Epithelial cell of esophagus (primary cell): ENCODE results near the gene RFWD3.

Source experiments
- DNase-seq: peaks from one replicate; pipeline ENCODE4 v3.0.0; 2010; ENCODE audit warnings: low read depth
- H3K4me3 ChIP-seq: 2 replicates; pipeline ENCODE4 v1.5.1; 2011; ENCODE audit warnings: mild to moderate bottlenecking, low read length, control low read depth
- TF ChIP-seq, protein P1 (sequence below): IDR thresholded peaks from 2 replicates; pipeline ENCODE4 v1.5.1; 2011; ENCODE audit warnings: low read depth, mild to moderate bottlenecking, low read length, control low read depth, inconsistent platforms; ENCODE audit not compliant: insufficient read depth; ENCODE audit errors: missing control alignments

RFWD3 gene

GRCh38 chr16:74667255-74667700 lies 601 bp upstream of the RFWD3 start:
- H3K4me3 ChIP-seq = peak overlapping the region; percentile 90
- DNase-seq = peak; percentile 17
- TF ChIP-seq, protein P1, sequence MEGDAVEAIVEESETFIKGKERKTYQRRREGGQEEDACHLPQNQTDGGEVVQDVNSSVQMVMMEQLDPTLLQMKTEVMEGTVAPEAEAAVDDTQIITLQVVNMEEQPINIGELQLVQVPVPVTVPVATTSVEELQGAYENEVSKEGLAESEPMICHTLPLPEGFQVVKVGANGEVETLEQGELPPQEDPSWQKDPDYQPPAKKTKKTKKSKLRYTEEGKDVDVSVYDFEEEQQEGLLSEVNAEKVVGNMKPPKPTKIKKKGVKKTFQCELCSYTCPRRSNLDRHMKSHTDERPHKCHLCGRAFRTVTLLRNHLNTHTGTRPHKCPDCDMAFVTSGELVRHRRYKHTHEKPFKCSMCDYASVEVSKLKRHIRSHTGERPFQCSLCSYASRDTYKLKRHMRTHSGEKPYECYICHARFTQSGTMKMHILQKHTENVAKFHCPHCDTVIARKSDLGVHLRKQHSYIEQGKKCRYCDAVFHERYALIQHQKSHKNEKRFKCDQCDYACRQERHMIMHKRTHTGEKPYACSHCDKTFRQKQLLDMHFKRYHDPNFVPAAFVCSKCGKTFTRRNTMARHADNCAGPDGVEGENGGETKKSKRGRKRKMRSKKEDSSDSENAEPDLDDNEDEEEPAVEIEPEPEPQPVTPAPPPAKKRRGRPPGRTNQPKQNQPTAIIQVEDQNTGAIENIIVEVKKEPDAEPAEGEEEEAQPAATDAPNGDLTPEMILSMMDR = no peak

- TF ChIP-seq, protein P1 = no peak
- peak overlapping the region; percentile 90 for H3K4me3 ChIP-seq
- peak; percentile 4 for DNase-seq
These were observed 661 bp downstream of the RFWD3 start for GRCh38 chr16:74666010-74666421.

- DNase-seq = no peak
- H3K4me3 ChIP-seq = no peak overlapping the region
- TF ChIP-seq, protein P1 = no peak
These were observed 5.6 kb downstream of the RFWD3 start for GRCh38 chr16:74661064-74661463.

DNA sequence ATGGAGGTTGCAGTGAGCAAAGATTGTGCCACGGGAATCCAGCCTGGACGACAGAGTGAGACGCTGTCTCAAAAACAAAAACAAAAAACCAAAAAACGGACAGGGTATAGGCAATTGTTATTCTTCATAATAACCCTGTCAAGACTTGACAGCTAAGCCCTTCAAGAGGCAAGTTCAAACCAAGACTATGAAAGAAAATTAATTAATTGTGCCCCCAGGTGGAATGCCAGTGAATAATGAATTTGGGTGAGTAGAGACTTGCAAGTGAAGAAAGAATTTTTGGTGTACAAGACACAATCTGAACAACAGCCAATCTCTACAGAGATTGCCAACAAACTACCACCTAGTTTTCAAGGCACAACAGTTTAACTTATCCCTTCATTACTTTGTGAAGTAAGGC lies 6.3 kb downstream of the RFWD3 start:
- H3K4me3 ChIP-seq = no peak overlapping the region
- TF ChIP-seq, protein P1 = no peak
- peak; percentile 65 for DNase-seq

- TF ChIP-seq, protein P1 = no peak
These were observed 7.6 kb downstream of the RFWD3 start for GRCh38 chr16:74659041-74659440.

GRCh38 chr16:74657870-74658642 lies 8.6 kb downstream of the RFWD3 start:
- DNase-seq = peak; percentile 28
- no peak overlapping the region for H3K4me3 ChIP-seq
- TF ChIP-seq, protein P1 = no peak

More at GRCh38 chr16:74659041-74659440, 7.6 kb downstream of the RFWD3 start:
- no peak for DNase-seq
- no peak overlapping the region for H3K4me3 ChIP-seq
